ENCODE measurements around the gene ZDHHC4.

DNA sequence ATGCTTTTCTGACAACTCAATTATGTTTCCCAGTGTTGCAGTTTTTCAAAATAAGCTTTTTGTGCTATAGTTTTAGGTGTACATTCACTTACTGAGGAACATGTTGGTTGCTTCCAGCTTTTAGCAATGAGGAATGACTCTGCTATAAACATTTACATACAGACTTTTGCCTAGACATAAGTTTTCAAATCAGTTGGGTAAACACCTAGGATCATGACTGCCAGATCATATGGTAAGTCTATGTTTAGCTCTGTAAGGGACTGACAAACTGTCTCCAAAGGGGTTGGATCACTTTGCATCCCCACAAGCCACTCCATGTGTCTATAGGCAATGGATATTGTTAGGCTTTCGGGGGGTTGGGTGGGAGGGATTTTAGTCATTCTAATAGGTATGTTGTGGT is 15.1 kb upstream of the ZDHHC4 start:
- TF ChIP-seq MXI1 (IDR thresholded peaks at IDR 0.05; ENCODE audit: low read depth, low read length) (no peak), FOXM1 (IDR thresholded peaks at IDR 0.05; ENCODE audit: low read depth) (no peak), SIN3A (IDR thresholded peaks at IDR 0.05; ENCODE audit: borderline replicate concordance, low read depth, low read length) (no peak), EZH2phosphoT487 (IDR thresholded peaks at IDR 0.05; ENCODE audit: borderline replicate concordance, low read depth) (no peak), EP300 (IDR thresholded peaks at IDR 0.05; ENCODE audit: borderline replicate concordance in 1 of 2, low read depth in 1 of 2, low read length in 1 of 2) (no peak), FOSL2 (IDR thresholded peaks at IDR 0.05; ENCODE audit: borderline replicate concordance, low read depth) (no peak), POLR2AphosphoS5 (IDR thresholded peaks at IDR 0.05; ENCODE audit: low read depth, low read length) (no peak)
- TF ChIP-seq, protein P1, sequence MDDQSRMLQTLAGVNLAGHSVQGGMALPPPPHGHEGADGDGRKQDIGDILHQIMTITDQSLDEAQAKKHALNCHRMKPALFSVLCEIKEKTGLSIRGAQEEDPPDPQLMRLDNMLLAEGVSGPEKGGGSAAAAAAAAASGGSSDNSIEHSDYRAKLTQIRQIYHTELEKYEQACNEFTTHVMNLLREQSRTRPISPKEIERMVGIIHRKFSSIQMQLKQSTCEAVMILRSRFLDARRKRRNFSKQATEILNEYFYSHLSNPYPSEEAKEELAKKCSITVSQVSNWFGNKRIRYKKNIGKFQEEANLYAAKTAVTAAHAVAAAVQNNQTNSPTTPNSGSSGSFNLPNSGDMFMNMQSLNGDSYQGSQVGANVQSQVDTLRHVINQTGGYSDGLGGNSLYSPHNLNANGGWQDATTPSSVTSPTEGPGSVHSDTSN (IDR thresholded peaks at IDR 0.05) = no peak
- TF ChIP-seq, protein P2, sequence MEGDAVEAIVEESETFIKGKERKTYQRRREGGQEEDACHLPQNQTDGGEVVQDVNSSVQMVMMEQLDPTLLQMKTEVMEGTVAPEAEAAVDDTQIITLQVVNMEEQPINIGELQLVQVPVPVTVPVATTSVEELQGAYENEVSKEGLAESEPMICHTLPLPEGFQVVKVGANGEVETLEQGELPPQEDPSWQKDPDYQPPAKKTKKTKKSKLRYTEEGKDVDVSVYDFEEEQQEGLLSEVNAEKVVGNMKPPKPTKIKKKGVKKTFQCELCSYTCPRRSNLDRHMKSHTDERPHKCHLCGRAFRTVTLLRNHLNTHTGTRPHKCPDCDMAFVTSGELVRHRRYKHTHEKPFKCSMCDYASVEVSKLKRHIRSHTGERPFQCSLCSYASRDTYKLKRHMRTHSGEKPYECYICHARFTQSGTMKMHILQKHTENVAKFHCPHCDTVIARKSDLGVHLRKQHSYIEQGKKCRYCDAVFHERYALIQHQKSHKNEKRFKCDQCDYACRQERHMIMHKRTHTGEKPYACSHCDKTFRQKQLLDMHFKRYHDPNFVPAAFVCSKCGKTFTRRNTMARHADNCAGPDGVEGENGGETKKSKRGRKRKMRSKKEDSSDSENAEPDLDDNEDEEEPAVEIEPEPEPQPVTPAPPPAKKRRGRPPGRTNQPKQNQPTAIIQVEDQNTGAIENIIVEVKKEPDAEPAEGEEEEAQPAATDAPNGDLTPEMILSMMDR (IDR thresholded peaks at IDR 0.05) = no peak
- TF ChIP-seq, protein P3, sequence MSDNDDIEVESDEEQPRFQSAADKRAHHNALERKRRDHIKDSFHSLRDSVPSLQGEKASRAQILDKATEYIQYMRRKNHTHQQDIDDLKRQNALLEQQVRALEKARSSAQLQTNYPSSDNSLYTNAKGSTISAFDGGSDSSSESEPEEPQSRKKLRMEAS (IDR thresholded peaks at IDR 0.05; ENCODE audit: low read depth) = no peak
